ENCODE results near the gene YTHDF1. TPM values are rescaled to one million over a fixed set of nuclear protein-coding genes. Genes with fewer than 3 reads are reported as not detected.

The YTHDF1 gene
- total RNA-seq, 1 experiment from 2014 or later: 19.8 TPM

DNA sequence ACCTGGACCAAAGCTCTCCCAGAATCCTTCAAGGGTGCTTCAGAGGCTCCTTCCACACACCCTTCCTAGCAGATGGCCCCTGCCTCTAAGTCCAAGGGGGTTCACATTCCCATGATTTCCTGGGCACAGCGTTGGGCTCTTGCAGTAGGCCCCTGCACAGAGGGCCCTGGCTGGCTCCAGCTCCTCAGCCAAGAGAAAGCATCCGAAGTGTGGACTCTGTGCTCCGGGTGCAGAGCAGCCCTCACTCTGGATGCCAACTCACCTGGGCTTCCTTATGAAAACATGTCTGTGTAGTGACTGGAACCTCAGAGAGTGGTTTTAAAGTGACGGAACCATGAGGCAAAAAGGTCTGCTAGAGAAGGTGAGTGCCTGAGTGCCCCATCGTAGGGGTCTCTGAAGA is 11.6 kb downstream of the YTHDF1 start:
- peaks cover 96% of the 10 kb centered on the region for H3K36me3 ChIP-seq

DNA sequence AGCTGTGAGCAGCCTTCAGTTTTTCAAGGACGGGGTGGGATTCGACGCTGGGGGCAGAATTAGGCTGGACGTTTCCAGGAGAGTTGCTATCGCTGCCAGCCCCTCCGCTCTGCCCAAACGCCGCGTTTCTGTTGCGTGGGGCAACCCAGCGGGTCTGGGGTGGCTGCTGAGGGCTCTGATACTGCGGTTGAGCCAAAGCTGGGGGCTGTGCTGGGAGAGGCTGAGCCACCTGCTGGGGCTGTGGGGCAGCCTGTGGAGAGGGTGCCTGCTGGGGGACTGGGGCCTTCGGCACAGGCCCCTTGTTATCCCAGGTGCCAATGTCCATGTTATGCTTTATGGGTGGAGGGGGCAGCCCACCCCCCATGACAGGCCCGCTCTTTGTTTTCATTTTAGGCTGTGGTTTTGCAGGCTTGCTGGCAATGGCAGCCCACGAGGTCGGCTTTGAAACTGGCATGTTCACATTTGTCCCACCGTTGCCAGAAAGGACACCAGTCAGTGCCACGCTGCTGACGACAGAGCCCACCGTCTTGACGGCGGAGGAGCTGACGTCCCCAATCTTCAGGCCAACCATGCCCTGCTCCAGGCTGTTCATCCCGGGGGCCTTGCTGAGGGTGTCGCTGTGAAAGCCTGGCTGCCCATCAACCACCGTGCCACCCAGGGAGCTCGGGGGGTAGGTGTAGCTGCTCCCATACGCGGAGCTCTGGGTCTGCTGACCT is 13.0 kb downstream of the YTHDF1 start:
- no peaks in the 10 kb centered on the region for H3K27me3 ChIP-seq
- no peaks in the 10 kb centered on the region for H3K9me3 ChIP-seq
- no peak for DNase-seq
- H3K4me3 ChIP-seq: no peak overlapping the region
- peaks cover 95% of the 10 kb centered on the region for H3K36me3 ChIP-seq

More for the DNA sequence above, 11.6 kb downstream of the YTHDF1 start:
- H3K4me3 ChIP-seq: no peak overlapping the region
- no peaks in the 10 kb centered on the region for H3K9me3 ChIP-seq
- DNase-seq: no peak
- no peaks in the 10 kb centered on the region for H3K27me3 ChIP-seq

DNA sequence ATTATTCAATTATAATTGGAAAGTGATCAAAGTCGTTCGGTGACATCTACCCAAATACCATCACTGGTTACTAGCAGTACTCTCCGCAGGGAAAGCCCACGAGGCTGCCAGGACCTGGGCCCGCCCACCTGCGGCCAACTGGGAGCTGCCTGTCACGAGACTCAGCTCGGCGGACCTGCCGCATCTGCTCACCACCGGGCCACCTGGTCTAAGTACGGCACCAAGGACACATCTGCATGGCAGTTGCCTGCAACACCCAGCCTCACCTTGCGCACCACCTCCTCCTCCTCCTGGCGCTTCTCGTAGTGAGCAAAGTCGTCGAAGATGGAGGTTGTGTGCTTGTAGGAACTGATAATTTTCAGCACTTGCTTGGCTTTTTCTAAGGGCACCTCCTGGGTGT is 13.9 kb downstream of the YTHDF1 start:
- H3K36me3 ChIP-seq: peaks cover 95% of the 10 kb centered on the region
- no peaks in the 10 kb centered on the region for H3K9me3 ChIP-seq
- DNase-seq: no peak
- no peak overlapping the region for H3K4me3 ChIP-seq
- H3K27me3 ChIP-seq: no peaks in the 10 kb centered on the region

DNA sequence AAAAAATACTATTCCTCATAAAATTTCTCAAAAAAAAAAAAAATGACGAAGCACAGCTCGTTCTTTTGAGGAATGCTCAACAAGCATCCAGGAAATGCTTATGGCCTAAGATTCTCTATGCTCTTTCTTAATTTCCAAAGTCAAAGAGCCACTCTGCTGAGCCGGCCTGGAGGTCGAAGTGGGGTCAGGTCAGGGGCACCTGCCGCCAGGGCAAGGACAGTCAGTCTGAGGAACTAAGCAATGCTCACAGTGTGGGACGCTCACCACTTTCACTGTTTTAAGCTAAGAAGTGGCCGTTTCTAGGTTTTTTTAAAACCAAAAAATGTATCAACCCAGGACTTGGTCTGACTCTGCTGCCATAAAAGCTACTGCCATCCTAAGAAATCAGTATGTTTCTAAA is 17.3 kb downstream of the YTHDF1 start:
- H3K27me3 ChIP-seq: no peaks in the 10 kb centered on the region
- peaks cover 85% of the 10 kb centered on the region for H3K36me3 ChIP-seq
- H3K9me3 ChIP-seq: no peaks in the 10 kb centered on the region
- DNase-seq: no peak
- H3K4me3 ChIP-seq: no peak overlapping the region

DNA sequence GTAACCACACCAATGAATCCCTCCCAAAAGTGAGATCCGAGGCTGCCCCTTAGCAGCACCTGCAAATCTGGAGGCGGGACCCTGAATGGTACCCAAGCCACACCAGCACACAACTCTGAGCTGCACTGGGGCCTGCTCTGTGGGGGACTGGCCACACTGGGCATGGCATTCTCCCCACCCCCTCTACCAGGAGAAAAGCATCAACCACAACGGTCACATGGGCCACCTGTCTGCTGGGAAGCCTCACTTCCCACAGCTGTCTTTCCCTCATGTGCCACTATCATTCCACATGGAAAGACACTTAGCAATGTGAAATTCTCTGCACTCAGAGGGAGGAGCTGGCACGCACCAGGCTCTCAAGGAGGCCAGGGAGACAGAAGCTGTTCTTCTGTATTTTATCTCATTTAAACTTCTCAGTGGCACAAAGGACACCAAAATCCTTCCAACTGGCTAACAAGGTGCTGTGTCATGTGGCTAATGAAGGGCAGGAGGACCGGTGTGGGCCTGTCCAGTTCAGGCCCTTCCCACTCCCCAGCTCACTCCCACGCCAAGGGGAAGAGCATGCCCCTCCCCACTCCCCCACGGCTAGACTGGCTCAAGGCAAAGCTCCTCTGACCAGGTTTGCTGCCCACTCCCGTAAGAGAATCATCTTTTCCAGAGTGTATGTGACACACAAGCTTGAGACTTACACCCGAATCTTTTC is 19.0 kb downstream of the YTHDF1 start:
- DNase-seq: no peak
- Histone ChIP-seq H3K27me3 (no peaks in the 10 kb centered on the region), H3K9me3 (no peaks in the 10 kb centered on the region), H3K4me3 (no peak overlapping the region), H3K36me3 (peaks cover 68% of the 10 kb centered on the region)

DNA sequence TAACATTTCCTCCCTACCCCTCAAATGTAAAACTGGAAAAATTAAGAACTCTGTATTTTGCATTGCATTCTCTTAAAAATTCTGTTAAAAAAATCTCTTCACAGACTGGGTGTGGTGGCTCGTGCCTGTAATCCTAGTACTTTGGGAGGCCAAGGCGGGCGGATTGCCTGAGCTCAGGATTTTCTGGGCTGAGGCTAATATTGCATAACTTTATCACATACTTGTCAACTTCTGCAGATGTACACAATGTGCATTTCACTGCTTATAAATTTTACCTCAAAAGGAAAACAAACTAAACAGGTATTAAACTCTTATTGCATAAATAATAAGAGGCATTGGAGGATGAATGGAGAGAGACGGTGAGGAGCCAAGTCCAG is 21.1 kb downstream of the YTHDF1 start:
- DNase-seq: no peak
- Histone ChIP-seq H3K27me3 (no peaks in the 10 kb centered on the region), H3K36me3 (peaks cover 49% of the 10 kb centered on the region), H3K9me3 (no peaks in the 10 kb centered on the region), H3K4me3 (no peak overlapping the region)

DNA sequence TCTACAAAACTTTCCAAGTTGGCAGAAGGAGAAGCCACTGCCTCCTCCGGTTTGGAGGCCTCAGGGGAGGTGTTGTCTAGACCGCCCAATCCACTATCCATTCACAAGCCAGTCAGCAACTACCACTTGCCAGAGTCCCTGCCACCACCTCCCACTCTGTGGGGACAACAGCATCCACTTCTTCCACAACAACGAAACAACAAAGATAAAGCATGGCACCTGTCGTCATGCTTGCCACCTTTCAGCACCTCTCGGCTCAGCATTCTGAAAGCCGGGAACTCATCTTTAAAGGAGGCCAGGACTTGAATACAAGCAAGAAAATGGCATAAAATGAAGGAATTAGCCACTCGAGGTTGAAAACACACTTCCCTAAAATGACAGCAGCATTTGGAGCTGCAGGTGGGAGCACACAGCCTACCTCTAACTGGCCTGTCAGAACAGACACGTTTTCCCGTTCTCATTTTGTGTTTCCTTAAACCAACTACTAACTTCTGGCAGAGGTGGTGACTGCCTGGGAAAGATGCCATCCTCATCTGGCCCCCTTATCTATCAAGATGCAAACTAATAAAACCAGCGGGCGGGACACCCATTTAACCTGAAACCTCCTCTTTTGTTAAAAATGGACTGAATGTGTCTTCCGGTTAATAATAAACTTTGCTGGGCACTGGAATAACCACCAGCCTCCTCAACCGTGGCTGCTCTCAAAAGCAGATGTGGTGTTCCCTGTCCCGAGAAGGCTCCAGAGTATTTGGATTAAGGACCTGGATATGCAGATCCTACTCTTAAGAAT is 21.7 kb downstream of the YTHDF1 start:
- Histone ChIP-seq H3K36me3 (peaks cover 45% of the 10 kb centered on the region), H3K4me3 (no peak overlapping the region), H3K9me3 (no peaks in the 10 kb centered on the region), H3K27me3 (no peaks in the 10 kb centered on the region)
- no peak for DNase-seq

DNA sequence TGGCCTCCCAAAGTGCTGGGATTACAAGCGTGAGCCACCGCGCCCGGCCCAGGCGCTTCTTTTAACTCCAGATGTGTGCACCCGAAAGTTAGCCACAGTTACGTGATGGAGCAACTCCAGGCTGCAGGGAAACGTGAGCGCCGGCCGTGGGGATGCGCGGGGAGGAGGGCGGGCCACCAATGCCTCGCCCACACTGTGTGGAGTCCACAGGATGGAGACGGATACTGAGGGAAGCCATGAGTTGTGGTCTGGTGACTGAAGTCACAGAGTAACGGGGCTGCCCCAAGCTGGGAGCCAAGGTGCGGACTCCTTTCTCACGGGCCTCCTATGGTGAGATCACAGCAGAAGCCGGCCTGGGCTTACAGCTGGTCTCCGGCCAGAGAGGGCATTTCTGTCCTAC is 23.2 kb downstream of the YTHDF1 start:
- H3K9me3 ChIP-seq: no peaks in the 10 kb centered on the region
- no peak for DNase-seq
- H3K36me3 ChIP-seq: peaks cover 30% of the 10 kb centered on the region
- H3K4me3 ChIP-seq: no peak overlapping the region
- no peaks in the 10 kb centered on the region for H3K27me3 ChIP-seq

DNA sequence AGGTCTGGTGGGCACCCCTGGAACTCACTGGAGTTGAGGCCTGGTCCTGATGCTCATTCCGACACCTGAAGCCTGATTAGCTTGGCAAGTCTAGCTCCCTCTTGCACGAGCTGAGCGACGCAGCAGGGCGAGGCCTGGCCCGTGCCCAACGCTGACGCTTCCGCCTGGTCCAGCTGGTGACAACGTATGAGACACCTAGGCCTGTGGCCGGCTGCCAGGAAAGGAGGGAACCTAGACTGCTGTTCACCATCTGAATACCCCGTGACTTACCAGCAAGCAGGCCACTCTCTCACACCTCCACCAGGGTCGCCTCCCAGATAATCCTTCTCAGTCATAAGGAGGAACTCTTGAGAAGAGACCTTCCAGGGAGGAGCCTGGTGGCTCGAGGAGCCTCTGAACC is 24.5 kb downstream of the YTHDF1 start:
- peaks cover 17% of the 10 kb centered on the region for H3K36me3 ChIP-seq
- H3K4me3 ChIP-seq: no peak overlapping the region
- no peaks in the 10 kb centered on the region for H3K27me3 ChIP-seq
- no peaks in the 10 kb centered on the region for H3K9me3 ChIP-seq
- DNase-seq: peak; percentile 53

DNA sequence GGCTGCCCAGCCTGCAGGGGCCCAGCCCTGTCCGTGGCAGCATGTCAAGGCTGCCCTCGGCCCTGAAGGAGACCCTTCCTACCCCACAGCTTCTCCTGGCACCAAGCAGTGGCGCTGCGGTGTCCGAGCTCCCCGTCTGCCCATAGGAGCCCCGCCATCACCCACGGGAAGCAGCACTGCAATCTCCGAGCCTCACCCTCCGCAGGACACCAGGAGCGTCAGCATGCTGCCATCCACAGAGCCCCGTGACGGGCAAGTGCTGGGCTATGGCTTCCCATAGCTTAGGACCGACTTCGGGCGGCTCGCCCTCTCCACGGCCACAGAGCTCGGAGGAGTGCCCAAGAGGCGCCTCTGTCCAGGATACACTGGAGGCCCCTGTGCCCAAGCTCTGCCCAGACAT is 25.1 kb downstream of the YTHDF1 start:
- H3K4me3 ChIP-seq: no peak overlapping the region
- H3K36me3 ChIP-seq: peaks cover 11% of the 10 kb centered on the region
- no peak for DNase-seq
- H3K27me3 ChIP-seq: no peaks in the 10 kb centered on the region
- no peaks in the 10 kb centered on the region for H3K9me3 ChIP-seq

DNA sequence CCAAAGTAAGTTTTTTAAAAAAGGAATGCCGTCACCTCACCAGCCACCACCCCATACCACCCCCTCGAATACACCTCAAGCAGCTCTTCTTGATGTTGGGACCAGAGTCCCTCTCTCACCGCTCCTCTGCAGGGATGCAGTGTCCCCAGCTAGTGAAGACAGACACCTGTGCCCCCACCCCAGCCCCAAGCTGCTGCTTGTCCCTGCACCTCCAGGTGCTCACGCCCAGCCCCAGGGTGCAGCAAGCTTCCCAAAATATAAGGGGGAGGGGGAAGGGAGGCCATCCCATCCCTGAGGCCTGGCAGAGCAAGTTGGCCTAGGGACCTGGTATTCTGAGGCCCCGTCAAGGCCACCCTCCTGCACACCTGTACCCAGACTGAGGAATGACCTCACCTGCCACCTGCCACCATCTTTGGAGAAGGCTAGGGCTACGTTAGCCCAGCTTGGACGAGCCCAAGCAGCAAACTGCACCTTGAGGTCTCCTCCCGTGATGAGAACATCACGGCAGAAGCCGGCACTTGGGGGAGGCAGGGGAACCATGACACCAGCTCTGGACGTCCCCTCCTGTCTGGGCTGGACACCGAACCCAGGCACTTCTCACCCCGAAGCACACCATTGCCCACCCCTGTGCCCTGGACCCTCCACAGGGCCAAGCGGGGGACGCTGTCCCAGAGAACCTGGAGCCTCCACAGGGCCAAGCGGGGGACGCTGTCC is 25.9 kb downstream of the YTHDF1 start:
- DNase-seq: no peak
- no peak overlapping the region for H3K4me3 ChIP-seq
- no peaks in the 10 kb centered on the region for H3K27me3 ChIP-seq
- H3K36me3 ChIP-seq: peaks cover 4% of the 10 kb centered on the region
- no peaks in the 10 kb centered on the region for H3K9me3 ChIP-seq

DNA sequence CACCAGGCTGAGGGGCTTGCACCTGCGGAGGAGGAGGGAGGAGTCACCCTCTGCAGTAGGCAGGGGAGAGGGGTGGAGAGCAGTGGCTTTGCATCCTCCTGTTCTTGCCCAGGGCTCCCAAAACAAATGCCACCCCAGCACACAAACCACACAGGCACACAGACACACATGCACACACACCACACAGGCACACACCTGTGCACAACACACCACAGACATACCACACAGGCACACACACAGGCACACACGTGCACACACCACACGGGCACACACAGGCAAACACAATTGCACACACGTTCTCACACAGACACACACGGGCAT is 26.6 kb downstream of the YTHDF1 start:
- no peaks in the 10 kb centered on the region for H3K9me3 ChIP-seq
- no peak overlapping the region for H3K4me3 ChIP-seq
- H3K36me3 ChIP-seq: no peaks in the 10 kb centered on the region; the same call in 1 of the 2 replicates
- H3K27me3 ChIP-seq: no peaks in the 10 kb centered on the region
- no peak for DNase-seq

DNA sequence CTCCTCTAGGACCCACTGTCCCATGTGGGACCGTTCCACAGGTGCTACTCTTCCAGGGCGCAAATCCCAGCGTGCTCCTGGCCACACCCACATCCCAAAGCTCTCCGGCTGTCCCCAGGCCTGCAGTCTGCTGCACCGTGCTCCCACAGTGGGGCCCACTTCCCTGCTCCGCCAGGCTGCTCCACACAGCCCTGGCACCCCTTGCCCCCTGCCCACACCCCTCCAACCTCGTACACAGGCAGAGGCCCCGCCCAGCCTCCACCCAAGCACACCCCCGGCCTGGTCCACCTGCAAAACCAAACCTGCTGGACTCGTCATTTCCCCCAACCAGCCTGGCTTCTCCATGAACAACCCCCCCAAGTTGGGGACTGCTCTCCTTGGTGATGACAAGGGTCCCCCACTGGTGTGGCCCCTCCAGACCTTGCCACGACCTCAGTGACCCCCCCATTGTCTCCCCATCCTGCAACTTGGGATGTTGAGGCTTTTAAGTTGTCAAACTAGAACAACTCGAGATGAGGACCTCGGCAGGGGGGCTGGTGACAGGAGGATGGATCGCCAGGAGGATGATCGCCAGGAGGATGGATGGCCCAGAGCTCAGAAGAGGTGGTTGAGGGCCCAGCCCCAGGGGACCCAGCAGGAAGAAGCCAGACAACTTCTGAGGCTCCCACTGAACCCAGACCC is 27.1 kb downstream of the YTHDF1 start:
- Histone ChIP-seq H3K36me3 (no peaks in the 10 kb centered on the region), H3K9me3 (no peaks in the 10 kb centered on the region), H3K4me3 (no peak overlapping the region), H3K27me3 (no peaks in the 10 kb centered on the region)
- DNase-seq: no peak

DNA sequence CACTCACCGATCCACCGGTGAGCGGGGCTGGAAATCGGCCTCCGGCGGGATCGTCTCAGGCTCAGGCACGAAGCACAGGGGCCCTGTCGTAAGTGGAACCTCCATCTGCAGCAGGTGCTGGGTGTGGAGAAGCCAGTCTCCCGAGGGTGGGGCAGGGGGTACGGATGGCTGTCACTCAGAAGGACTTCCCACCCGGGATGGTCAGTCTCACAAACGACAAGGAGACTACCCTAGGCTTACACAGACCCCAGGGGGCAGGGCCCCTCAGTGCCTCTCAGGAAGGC is 27.8 kb downstream of the YTHDF1 start:
- Histone ChIP-seq H3K36me3 (no peaks in the 10 kb centered on the region), H3K4me3 (no peak overlapping the region), H3K9me3 (no peaks in the 10 kb centered on the region), H3K27me3 (no peaks in the 10 kb centered on the region)
- DNase-seq: no peak

DNA sequence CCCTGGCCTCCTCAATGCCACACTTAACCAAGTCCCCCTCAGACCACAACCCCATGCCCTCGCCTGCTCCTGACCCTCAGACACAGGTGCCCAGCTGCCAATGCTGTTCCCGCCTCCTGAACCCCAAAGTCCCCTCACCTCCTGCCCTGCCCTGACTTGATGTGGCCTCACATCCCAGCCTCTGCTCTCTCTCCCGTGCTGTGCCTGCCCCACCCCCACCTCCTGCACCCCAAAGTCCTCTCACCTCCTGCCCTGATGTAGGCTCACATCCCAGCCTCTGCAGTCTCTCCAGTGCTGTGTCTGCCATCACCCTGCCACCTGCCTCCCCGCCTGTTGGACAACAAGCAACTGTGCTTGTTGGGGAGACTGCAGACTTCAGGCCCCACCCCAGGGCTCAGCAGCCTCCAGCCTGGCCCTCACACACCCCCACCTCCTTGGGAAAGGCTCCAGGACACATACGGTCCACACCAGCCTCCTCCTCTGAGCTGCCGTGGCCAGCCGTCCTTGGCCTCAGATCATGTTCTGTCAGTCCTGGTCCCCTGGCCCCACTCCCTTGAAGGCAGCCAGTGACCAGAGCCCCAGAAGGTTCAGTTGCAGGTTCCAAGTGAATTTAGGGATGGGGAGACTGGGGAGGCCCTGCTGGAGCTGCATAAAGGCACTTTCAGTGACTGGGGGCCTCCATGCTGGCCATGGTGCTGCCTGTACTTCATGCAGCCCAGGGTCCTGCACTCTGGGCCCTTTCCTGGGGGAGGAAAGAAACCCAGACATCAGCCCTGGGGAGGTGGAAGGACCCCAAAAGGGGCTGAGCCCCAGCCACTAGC is 28.4 kb downstream of the YTHDF1 start:
- no peaks in the 10 kb centered on the region for H3K9me3 ChIP-seq
- H3K36me3 ChIP-seq: no peaks in the 10 kb centered on the region
- H3K4me3 ChIP-seq: no peak overlapping the region
- no peak for DNase-seq
- H3K27me3 ChIP-seq: no peaks in the 10 kb centered on the region
